H1 (cell line): Measurements from ENCODE around the gene C2CD4B. TPM values are rescaled to one million over a fixed set of nuclear protein-coding genes. Genes with fewer than 3 reads are reported as not detected.

Source experiments
- CTCF ChIA-PET: fragments of 300-600 bp; sonication (Branson Sonifier 250); formaldehyde crosslinking; loops from one replicate; lab custom pipeline; 2021; ENCODE audit not compliant: partially characterized antibody; lab: Charles Lee
- POLR2A ChIA-PET: fragments of 300-600 bp; sonication (Branson Sonifier 250); formaldehyde crosslinking; loops from one replicate; lab custom pipeline; 2021; ENCODE audit warnings: inconsistent platforms; ENCODE audit not compliant: partially characterized antibody; lab: Charles Lee
- DNase-seq, 2 experiments: peaks; one replicate each; pipeline versions ENCODE4 v3.0.0 to v3.0.0-alpha.2; 2010 to 2022; ENCODE audit warnings: low spot score in 2 of 2, low read depth in 1 of 2, mixed read lengths in 1 of 2
- FAIRE-seq: peaks from 2 replicates; lab custom pipeline; 2011; peaks lifted over from hg19 to GRCh38; lab: Jason Lieb, UNC
- H2AFZ ChIP-seq: 2 replicates; pipeline ENCODE4 v1.8.1; 2012; ENCODE audit warnings: low read length, inconsistent platforms
- H2AK5ac ChIP-seq: 2 replicates; pipeline ENCODE4 v1.6.1; 2013; ENCODE audit warnings: low read depth, low read length
- H2BK120ac ChIP-seq: replicated peaks from 2 replicates; pipeline ENCODE3; 2013; ENCODE audit warnings: low read depth, low read length, inconsistent platforms
- H2BK12ac ChIP-seq: 2 replicates; pipeline ENCODE4 v1.6.1; 2013; ENCODE audit warnings: low read depth, low read length
- H2BK15ac ChIP-seq: 2 replicates; pipeline ENCODE4 v1.6.1; 2013; ENCODE audit warnings: low read length
- H2BK20ac ChIP-seq: 2 replicates; pipeline ENCODE4 v1.6.1; 2013; ENCODE audit warnings: low read length
- H2BK5ac ChIP-seq: 2 replicates; pipeline ENCODE4 v1.6.1; 2013; ENCODE audit warnings: low read depth, low read length
- H3K14ac ChIP-seq: 2 replicates; pipeline ENCODE4 v1.6.1; 2013; ENCODE audit warnings: inconsistent platforms; ENCODE audit not compliant: insufficient read length
- H3K18ac ChIP-seq: 2 replicates; pipeline ENCODE4 v1.6.1; 2013; ENCODE audit warnings: low read length; ENCODE audit errors: extremely low read depth
- H3K23ac ChIP-seq: 2 replicates; pipeline ENCODE4 v1.6.1; 2013; ENCODE audit warnings: inconsistent platforms; ENCODE audit not compliant: insufficient read length
- H3K23me2 ChIP-seq: 2 replicates; pipeline ENCODE4 v1.6.1; 2013; ENCODE audit warnings: low read depth, low read length
- H3K27ac ChIP-seq: 2 replicates; pipeline ENCODE4 v1.6.1; 2011; ENCODE audit warnings: low read depth, low read length, inconsistent platforms
- H3K27me3 ChIP-seq, 4 experiments: replicated peaks in 1 of 4; 1 replicate in 1 of 4; 2 replicates in 3 of 4; pipeline versions ENCODE4 v1.6.1 to v1.8.1; 2011 to 2013; ENCODE audit warnings: low read length in 3 of 4, mild to moderate bottlenecking in 3 of 4, inconsistent platforms in 2 of 4, mixed read lengths in 2 of 4, moderate library complexity in 1 of 4; ENCODE audit not compliant: control insufficient read depth in 3 of 4, insufficient read depth in 3 of 4; ENCODE audit errors: extremely low read depth in 1 of 4
- H3K36me3 ChIP-seq, 4 experiments: 2 replicates each; pipeline versions ENCODE4 v1.6.1 to v1.8.1; 2011 to 2013; ENCODE audit warnings: mild to moderate bottlenecking in 4 of 4, low read length in 3 of 4, moderate library complexity in 2 of 4, control low read depth in 1 of 4, inconsistent platforms in 1 of 4; ENCODE audit not compliant: insufficient read depth in 4 of 4, control insufficient read depth in 2 of 4
- H3K4ac ChIP-seq: replicated peaks from 2 replicates; pipeline ENCODE3; 2013; ENCODE audit warnings: low read length, low read depth, mixed read lengths, inconsistent platforms; ENCODE audit not compliant: insufficient read length
- H3K4me1 ChIP-seq, 4 experiments: replicated peaks in 1 of 4; 1 replicate in 1 of 4; 2 replicates in 3 of 4; pipeline versions ENCODE4 v1.6.1 to v1.8.1; 2011 to 2013; ENCODE audit warnings: low read length in 3 of 4, inconsistent platforms in 2 of 4, mixed read lengths in 1 of 4; ENCODE audit not compliant: insufficient read depth in 4 of 4, control insufficient read depth in 3 of 4
- H3K4me2 ChIP-seq, 2 experiments: 2 replicates each; pipeline versions ENCODE4 v1.6.1 to v1.8.1; 2011 to 2013; ENCODE audit warnings: low read depth in 2 of 2, low read length in 2 of 2, control low read depth in 1 of 2, inconsistent platforms in 1 of 2, mild to moderate bottlenecking in 1 of 2; ENCODE audit not compliant: insufficient read depth in 1 of 2
- H3K4me3 ChIP-seq, 4 experiments: fragments of 200-600, 300-600 bp in 1 of 4; sonication (generic), shearing (Covaris generic), sonication (Bioruptor Twin) in 1 of 4; 2 replicates each; pipeline versions ENCODE4 v1.5.1 to v1.8.1; 2011 to 2016; ENCODE audit warnings: low read length in 4 of 4, low read depth in 3 of 4, control low read depth in 2 of 4, inconsistent platforms in 2 of 4, mild to moderate bottlenecking in 2 of 4, mixed read lengths in 1 of 4, moderate library complexity in 1 of 4; ENCODE audit not compliant: insufficient read depth in 2 of 4; ENCODE audit errors: extremely low read depth in 1 of 4
- H3K56ac ChIP-seq: replicated peaks from 2 replicates; pipeline ENCODE3; 2013; ENCODE audit warnings: low read depth, mild to moderate bottlenecking, mixed read lengths, low read length, inconsistent platforms; ENCODE audit not compliant: insufficient read length
- H3K79me1 ChIP-seq: 2 replicates; pipeline ENCODE4 v1.6.1; 2013; ENCODE audit warnings: low read depth, low read length, control low read depth
- H3K79me2 ChIP-seq, 2 experiments: 2 replicates each; pipeline versions ENCODE4 v1.6.1 to v1.8.1; 2012 to 2013; ENCODE audit warnings: low read length in 2 of 2, mild to moderate bottlenecking in 2 of 2, inconsistent platforms in 1 of 2; ENCODE audit not compliant: insufficient read depth in 2 of 2, control insufficient read depth in 1 of 2
- H3K9ac ChIP-seq, 4 experiments: replicated peaks in 1 of 4; 1 replicate in 1 of 4; 2 replicates in 3 of 4; pipeline versions ENCODE4 v1.6.1 to v1.8.1; 2011 to 2013; ENCODE audit warnings: low read depth in 3 of 4, low read length in 3 of 4, control low read depth in 2 of 4, mild to moderate bottlenecking in 2 of 4, moderate library complexity in 2 of 4, inconsistent platforms in 1 of 4; ENCODE audit errors: extremely low read depth in 1 of 4
- H3K9me3 ChIP-seq, 2 experiments: 2 replicates each; pipeline versions ENCODE4 v1.6.1 to v1.8.1; 2012 to 2013; ENCODE audit warnings: mild to moderate bottlenecking in 2 of 2, moderate library complexity in 2 of 2, control low read depth in 1 of 2, inconsistent platforms in 1 of 2, low read depth in 1 of 2, low read length in 1 of 2, mixed read lengths in 1 of 2; ENCODE audit not compliant: insufficient read depth in 2 of 2
- H4K20me1 ChIP-seq, 2 experiments: replicated peaks in 1 of 2; 2 replicates each; pipeline versions ENCODE3 to v1.8.1; 2011 to 2013; ENCODE audit warnings: inconsistent platforms in 2 of 2, low read length in 2 of 2, mild to moderate bottlenecking in 1 of 2; ENCODE audit not compliant: insufficient read depth in 2 of 2, control insufficient read depth in 1 of 2
- H4K5ac ChIP-seq: 2 replicates; pipeline ENCODE4 v1.6.1; 2013; ENCODE audit warnings: low read length, low read depth, mixed read lengths, inconsistent platforms; ENCODE audit not compliant: insufficient read length
- H4K8ac ChIP-seq: 2 replicates; pipeline ENCODE4 v1.8.0; 2013; ENCODE audit warnings: mild to moderate bottlenecking, moderate library complexity, low read length, inconsistent platforms; ENCODE audit not compliant: insufficient read depth; ENCODE audit errors: extremely low read depth
- H4K91ac ChIP-seq: replicated peaks from 2 replicates; pipeline ENCODE3; 2013; ENCODE audit warnings: low read length, mixed read lengths, inconsistent platforms; ENCODE audit not compliant: insufficient read length
- CHD2 ChIP-seq: IDR thresholded peaks from 2 replicates; pipeline ENCODE4 v1.6.1; 2012; ENCODE audit warnings: low read length, improper control_type of control experiment
- KDM4A ChIP-seq: IDR thresholded peaks from one replicate; pipeline ENCODE4 v1.7.1; 2012; ENCODE audit warnings: low read depth, mild to moderate bottlenecking, moderate library complexity, low read length, inconsistent platforms; ENCODE audit not compliant: severe bottlenecking
- POLR2A ChIP-seq, 2 experiments: IDR thresholded peaks; 1 replicate in 1 of 2; 2 replicates in 1 of 2; pipeline ENCODE4 v1.6.1; 2011; ENCODE audit warnings: low read depth in 2 of 2, low read length in 2 of 2, mild to moderate bottlenecking in 2 of 2; ENCODE audit errors: control extremely low read depth in 1 of 2
- RXRA ChIP-seq: IDR thresholded peaks from 2 replicates; pipeline ENCODE4 v1.6.1; 2011; ENCODE audit warnings: low read depth, mild to moderate bottlenecking, low read length, moderate library complexity; ENCODE audit not compliant: insufficient read depth
- ZNF274 ChIP-seq: IDR thresholded peaks from 2 replicates; pipeline ENCODE4 v1.7.0; 2012; ENCODE audit warnings: low read length, borderline replicate concordance; ENCODE audit errors: extremely low read depth
- WGBS, 2 experiments: shearing (Covaris generic) in 1 of 2; methylation state at CpG; one replicate each; pipeline versions ENCODE4 v1.1.6 to v1.1.7; 2013 to 2015; ENCODE audit warnings: low lambda C conversion rate in 2 of 2, mixed read lengths in 2 of 2, inconsistent platforms in 1 of 2, low coverage in 1 of 2, missing lambda C conversion rate in 1 of 2; ENCODE audit not compliant: insufficient replicate concordance in 2 of 2, insufficient coverage in 1 of 2, insufficient read length in 1 of 2; ENCODE audit errors: extremely low coverage in 1 of 2, missing lambda C conversion rate in 1 of 2; 5-methylcytosine and 5-hydroxymethylcytosine counted together
- polyA plus RNA-seq, 7 experiments: library from polyadenylated mRNA; depleted of rRNA in 3 of 7; stranded (reverse) in 5 of 7; unstranded in 2 of 7; fragments of >200 nt in 5 of 7; fragments of 200-250 nt in 2 of 7; gene quantifications; 1 replicate in 5 of 7; 2 replicates in 1 of 7; 4 replicates in 1 of 7; pipeline versions ENCODE4 v1.2.1 to v1.2.3, GENCODE V29; 2011 to 2013; ENCODE audit warnings: missing spikeins in 2 of 7, mixed read lengths in 2 of 7
- total RNA-seq: library from RNA; stranded (reverse); fragmentation: NEBNext Ultra II Directional; extraction: Animal tissue kit (Norgen Biotek cat#: 25700); gene quantifications from 2 replicates; pipeline ENCODE4 v1.2.1, GENCODE V29; 2021
- TF ChIP-seq, protein P1 (sequence below): IDR thresholded peaks from 2 replicates; pipeline ENCODE4 v1.6.1; 2012; ENCODE audit warnings: inconsistent platforms

The C2CD4B gene
- total and polyA plus RNA-seq, 2 of the 8 experiments (the other 6 are each of a cell fraction or from before 2014, with no cell fraction given) = 0.12 to 0.73 TPM

- 92% methylated on average over 2 of the region's 2 CpGs; no CpG with 5 or more reads in 1 of the 2 experiments for WGBS, 2 experiments
- H3K27me3 ChIP-seq = peaks cover 0 to 1% (median 0%) of the 10 kb centered on the region in 4 experiments; a peak in 1 of 7 replicates
- no peaks in the 10 kb centered on the region for H4K20me1 ChIP-seq
- DNase-seq = no peak
- H2BK5ac ChIP-seq = no peak overlapping the region
- H3K36me3 ChIP-seq = no peaks in the 10 kb centered on the region
- no peak overlapping the region for H2BK20ac ChIP-seq
- H4K5ac ChIP-seq = no peak overlapping the region
- no peak overlapping the region for H3K9ac ChIP-seq
- peaks cover 0 to 7% of the 10 kb centered on the region in 2 experiments; a peak in 2 of 4 replicates for H3K9me3 ChIP-seq
- H3K23me2 ChIP-seq = no peaks in the 10 kb centered on the region
- H2AK5ac ChIP-seq = no peak overlapping the region
- H3K4me2 ChIP-seq = no peak overlapping the region
- no peak overlapping the region for H2AFZ ChIP-seq
- no peaks in the 10 kb centered on the region for H3K79me2 ChIP-seq
- no peak overlapping the region for H3K56ac ChIP-seq
- H3K4me3 ChIP-seq = no peak overlapping the region
- H4K91ac ChIP-seq = no peak overlapping the region
- no peaks in the 10 kb centered on the region for H3K79me1 ChIP-seq
- H2BK120ac ChIP-seq = no peak overlapping the region
- no peak overlapping the region for H4K8ac ChIP-seq
- POLR2A ChIA-PET = no interaction called here
- TF ChIP-seq KDM4A (no peak), POLR2A (IDR thresholded peaks at IDR 0.05; ENCODE audit: control extremely low read depth in 1 of 2, low read depth in 2 of 2, low read length in 2 of 2) (no peak), CHD2 (no peak), RXRA (no peak), ZNF274 (no peak)
- TF ChIP-seq, protein P1, sequence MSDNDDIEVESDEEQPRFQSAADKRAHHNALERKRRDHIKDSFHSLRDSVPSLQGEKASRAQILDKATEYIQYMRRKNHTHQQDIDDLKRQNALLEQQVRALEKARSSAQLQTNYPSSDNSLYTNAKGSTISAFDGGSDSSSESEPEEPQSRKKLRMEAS = no peak
- FAIRE-seq = no peak
- no peak overlapping the region for H2BK12ac ChIP-seq
- no peak overlapping the region for H3K23ac ChIP-seq
- no peak overlapping the region for H2BK15ac ChIP-seq
- H3K27ac ChIP-seq = no peak overlapping the region
- no peak overlapping the region for H3K4ac ChIP-seq
- H3K14ac ChIP-seq = no peak overlapping the region
- no peaks in the 10 kb centered on the region for H3K4me1 ChIP-seq
- CTCF ChIA-PET = interaction anchor here (0.9 to 1.5 kb wide), 3 partner anchors 10 to 125 kb away, joined by 3 to 4 read pairs (median 3); no protein-coding TSS in a partner anchor
- H3K18ac ChIP-seq = no peak overlapping the region
Observed at GRCh38 chr15:62128916-62129315, 36.2 kb downstream of the C2CD4B start.
